GOT3 (cell line): ENCODE results near the gene DNA2.
"Not testable (repeated sequence)": the region's sequence is repeated elsewhere in the genome, so short reads cannot be mapped to it uniquely, and the experiment has no call there.

Source experiments
- DNase-seq: peaks from one replicate; lab custom pipeline; 2025; ENCODE audit warnings: mixed read lengths; lab: John Stamatoyannopoulos, UW

Gene DNA2

GRCh38 chr10:68471586-68472408 is at the start of gene DNA2:
Gene DNA2, minus strand, starts transcription at chr10:68471973. Its CDS starts 109 bp downstream, at chr10:68471864.
- DNase-seq = peak; percentile 50

GRCh38 chr10:68518609-68519008 is 46.8 kb upstream of the DNA2 start:
- not testable (repeated sequence) for DNase-seq

GRCh38 chr10:68517188-68517587 is 45.4 kb upstream of the DNA2 start:
- no peak for DNase-seq

GRCh38 chr10:68516766-68517165 is 45.0 kb upstream of the DNA2 start:
- DNase-seq = no peak

GRCh38 chr10:68516216-68516615 is 44.4 kb upstream of the DNA2 start:
- DNase-seq = not testable (repeated sequence)

GRCh38 chr10:68508090-68508489 is 36.3 kb upstream of the DNA2 start:
- no peak for DNase-seq

- DNase-seq = no peak
Measured at GRCh38 chr10:68506411-68506810, 34.6 kb upstream of the DNA2 start.

GRCh38 chr10:68502846-68503245 is 31.1 kb upstream of the DNA2 start:
- DNase-seq = no peak

- no peak for DNase-seq
Measured at GRCh38 chr10:68501691-68502090, 29.9 kb upstream of the DNA2 start.

- no peak for DNase-seq
Measured at GRCh38 chr10:68499544-68499943, 27.8 kb upstream of the DNA2 start.

GRCh38 chr10:68496072-68496471 is 24.3 kb upstream of the DNA2 start:
- no peak for DNase-seq

- no peak for DNase-seq
Measured at GRCh38 chr10:68492118-68492517, 20.3 kb upstream of the DNA2 start.

GRCh38 chr10:68489919-68490318 is 18.1 kb upstream of the DNA2 start:
- DNase-seq = no peak

- no peak for DNase-seq
Measured at GRCh38 chr10:68474021-68474420, 2.2 kb upstream of the DNA2 start.

GRCh38 chr10:68471063-68471585 is 649 bp downstream of the DNA2 start:
- DNase-seq = no peak

- no peak for DNase-seq
Measured at GRCh38 chr10:68470300-68470699, 1.5 kb downstream of the DNA2 start.

GRCh38 chr10:68469838-68470237 is 1.9 kb downstream of the DNA2 start:
- no peak for DNase-seq

- not testable (repeated sequence) for DNase-seq
Measured at GRCh38 chr10:68464729-68465128, 7.0 kb downstream of the DNA2 start.

GRCh38 chr10:68463365-68464093 is 8.2 kb downstream of the DNA2 start:
- DNase-seq = no peak

GRCh38 chr10:68462536-68462935 is 9.2 kb downstream of the DNA2 start:
- no peak for DNase-seq

- DNase-seq = no peak
Measured at GRCh38 chr10:68461032-68461431, 10.7 kb downstream of the DNA2 start.

- DNase-seq = not testable (repeated sequence)
Measured at GRCh38 chr10:68449698-68450097, 22.1 kb downstream of the DNA2 start.

GRCh38 chr10:68446179-68446578 is 25.6 kb downstream of the DNA2 start:
- DNase-seq = no peak
